Mesendoderm (in vitro differentiated cells): ENCODE data around the gene GLCE.

ENCODE experiments used
- DNase-seq: peaks from one replicate; pipeline ENCODE4 v3.0.0; 2013
- H2AK5ac ChIP-seq: 2 replicates; pipeline ENCODE4 v1.6.1; 2013; ENCODE audit warnings: low read length, inconsistent platforms
- H2BK120ac ChIP-seq: 2 replicates; pipeline ENCODE4 v1.6.1; 2013; ENCODE audit warnings: low read depth, mild to moderate bottlenecking, low read length, moderate library complexity, mixed read lengths
- H2BK15ac ChIP-seq: replicated peaks from 2 replicates; pipeline ENCODE4 v1.6.1; 2013; ENCODE audit warnings: low read depth, mild to moderate bottlenecking, moderate library complexity
- H2BK5ac ChIP-seq: 2 replicates; pipeline ENCODE4 v1.6.1; 2013; ENCODE audit warnings: low read length, inconsistent platforms
- H3K18ac ChIP-seq: 2 replicates; pipeline ENCODE4 v1.6.1; 2013; ENCODE audit warnings: mild to moderate bottlenecking, low read length, mixed read lengths
- H3K23ac ChIP-seq: one replicate; pipeline ENCODE4 v1.6.1; 2013; ENCODE audit warnings: low read length
- H3K27ac ChIP-seq: 2 replicates; pipeline ENCODE4 v1.5.1; 2013; ENCODE audit warnings: low read depth, mild to moderate bottlenecking, inconsistent platforms, low read length, moderate library complexity
- H3K27me3 ChIP-seq: 2 replicates; pipeline ENCODE4 v1.6.1; 2013; ENCODE audit warnings: low read length, control low read depth, mild to moderate bottlenecking, inconsistent platforms; ENCODE audit not compliant: insufficient read depth, poor library complexity
- H3K36me3 ChIP-seq: 2 replicates; pipeline ENCODE4 v1.6.1; 2013; ENCODE audit warnings: low read length, inconsistent platforms; ENCODE audit not compliant: control insufficient read depth, insufficient read depth
- H3K4ac ChIP-seq: one replicate; pipeline ENCODE4 v1.6.1; 2013; ENCODE audit warnings: low read depth, mild to moderate bottlenecking, low read length, moderate library complexity
- H3K4me1 ChIP-seq: 2 replicates; pipeline ENCODE4 v1.6.1; 2013; ENCODE audit warnings: low read depth, low read length, inconsistent platforms; ENCODE audit not compliant: control insufficient read depth
- H3K4me2 ChIP-seq: 2 replicates; pipeline ENCODE4 v1.6.1; 2013; ENCODE audit warnings: low read length
- H3K4me3 ChIP-seq: 2 replicates; pipeline ENCODE4 v1.5.1; 2013; ENCODE audit warnings: mild to moderate bottlenecking, low read length
- H3K56ac ChIP-seq: one replicate; pipeline ENCODE4 v1.6.1; 2013; ENCODE audit warnings: low read length
- H3K79me1 ChIP-seq: 2 replicates; pipeline ENCODE4 v1.6.1; 2013; ENCODE audit warnings: low read length, inconsistent platforms
- H3K79me2 ChIP-seq: 2 replicates; pipeline ENCODE4 v1.6.1; 2013; ENCODE audit warnings: mild to moderate bottlenecking, low read length; ENCODE audit not compliant: control insufficient read depth, insufficient read depth
- H3K9ac ChIP-seq: 2 replicates; pipeline ENCODE4 v1.6.1; 2013; ENCODE audit warnings: low read length, inconsistent platforms
- H4K5ac ChIP-seq: one replicate; pipeline ENCODE4 v1.6.1; 2013; ENCODE audit warnings: low read length
- H4K8ac ChIP-seq: one replicate; pipeline ENCODE4 v1.6.1; 2013; ENCODE audit warnings: low read depth, mild to moderate bottlenecking, control low read depth, low read length, moderate library complexity
- WGBS: extraction: QIAGEN DNeasy Blood & Tissue Kit; methylation state at CpG from one replicate; pipeline ENCODE4 v1.1.7; 2013; ENCODE audit warnings: low lambda C conversion rate, missing lambda C conversion rate; ENCODE audit not compliant: insufficient coverage; ENCODE audit errors: extremely low coverage; 5-methylcytosine and 5-hydroxymethylcytosine counted together

The GLCE gene

GRCh38 chr15:69296606-69297005 lies 136.2 kb downstream of the GLCE start:
- H3K36me3 ChIP-seq, result no peaks in the 10 kb centered on the region
- H2BK15ac ChIP-seq, result no peak overlapping the region
- H4K8ac ChIP-seq, result no peak overlapping the region
- no peak overlapping the region for H3K27ac ChIP-seq
- no peak for DNase-seq
- H3K9ac ChIP-seq, result no peak overlapping the region
- H2BK5ac ChIP-seq, result no peak overlapping the region
- no peaks in the 10 kb centered on the region for H3K4me1 ChIP-seq
- H3K4me3 ChIP-seq, result no peak overlapping the region
- H3K4me2 ChIP-seq, result no peak overlapping the region
- no CpG with 5 or more reads among the region's 6 CpGs for WGBS
- H3K79me2 ChIP-seq, result no peaks in the 10 kb centered on the region
- no peak overlapping the region for H2BK120ac ChIP-seq
- H3K56ac ChIP-seq, result no peak overlapping the region
- no peaks in the 10 kb centered on the region for H3K79me1 ChIP-seq
- no peak overlapping the region for H2AK5ac ChIP-seq
- peaks cover 13% of the 10 kb centered on the region for H3K27me3 ChIP-seq
- H4K5ac ChIP-seq, result no peak overlapping the region
- H3K18ac ChIP-seq, result no peak overlapping the region
- H3K4ac ChIP-seq, result no peak overlapping the region
- H3K23ac ChIP-seq, result no peak overlapping the region

- no peak overlapping the region for H3K18ac ChIP-seq
- no peaks in the 10 kb centered on the region for H3K79me1 ChIP-seq
- H3K79me2 ChIP-seq, result no peaks in the 10 kb centered on the region
- H2BK5ac ChIP-seq, result no peak overlapping the region
- no peak overlapping the region for H4K8ac ChIP-seq
- H3K4me2 ChIP-seq, result no peak overlapping the region
- H3K4me3 ChIP-seq, result no peak overlapping the region
- no peak overlapping the region for H2BK15ac ChIP-seq
- no peak overlapping the region for H3K27ac ChIP-seq
- H2BK120ac ChIP-seq, result no peak overlapping the region
- WGBS, result no CpG with 5 or more reads among the region's 10 CpGs
- no peak overlapping the region for H2AK5ac ChIP-seq
- DNase-seq, result no peak
- H3K36me3 ChIP-seq, result no peaks in the 10 kb centered on the region
- H3K56ac ChIP-seq, result no peak overlapping the region
- H3K23ac ChIP-seq, result no peak overlapping the region
- no peak overlapping the region for H4K5ac ChIP-seq
- H3K9ac ChIP-seq, result no peak overlapping the region
- no peaks in the 10 kb centered on the region for H3K4me1 ChIP-seq
- peaks cover 13% of the 10 kb centered on the region for H3K27me3 ChIP-seq
- no peak overlapping the region for H3K4ac ChIP-seq
These were observed 137.4 kb downstream of the GLCE start for GRCh38 chr15:69297642-69298353.

- H3K23ac ChIP-seq, result no peak overlapping the region
- WGBS, result no CpG with 5 or more reads among the region's 15 CpGs
- H3K4me1 ChIP-seq, result no peaks in the 10 kb centered on the region
- H3K36me3 ChIP-seq, result no peaks in the 10 kb centered on the region
- H2BK120ac ChIP-seq, result no peak overlapping the region
- H3K4ac ChIP-seq, result no peak overlapping the region
- H2AK5ac ChIP-seq, result no peak overlapping the region
- no peak overlapping the region for H2BK15ac ChIP-seq
- H3K4me3 ChIP-seq, result no peak overlapping the region
- no peak overlapping the region for H3K18ac ChIP-seq
- peak overlapping the region; percentile 47 for H3K56ac ChIP-seq
- H2BK5ac ChIP-seq, result no peak overlapping the region
- no peak overlapping the region for H4K5ac ChIP-seq
- H3K79me2 ChIP-seq, result no peaks in the 10 kb centered on the region
- peak overlapping the region; percentile 45 for H3K4me2 ChIP-seq
- no peak for DNase-seq
- H3K79me1 ChIP-seq, result no peaks in the 10 kb centered on the region
- peak overlapping the region; percentile 20 for H3K9ac ChIP-seq
- no peak overlapping the region for H4K8ac ChIP-seq
- peaks cover 13% of the 10 kb centered on the region for H3K27me3 ChIP-seq
- H3K27ac ChIP-seq, result no peak overlapping the region
These were observed 137.9 kb downstream of the GLCE start for GRCh38 chr15:69298354-69298696.

DNA sequence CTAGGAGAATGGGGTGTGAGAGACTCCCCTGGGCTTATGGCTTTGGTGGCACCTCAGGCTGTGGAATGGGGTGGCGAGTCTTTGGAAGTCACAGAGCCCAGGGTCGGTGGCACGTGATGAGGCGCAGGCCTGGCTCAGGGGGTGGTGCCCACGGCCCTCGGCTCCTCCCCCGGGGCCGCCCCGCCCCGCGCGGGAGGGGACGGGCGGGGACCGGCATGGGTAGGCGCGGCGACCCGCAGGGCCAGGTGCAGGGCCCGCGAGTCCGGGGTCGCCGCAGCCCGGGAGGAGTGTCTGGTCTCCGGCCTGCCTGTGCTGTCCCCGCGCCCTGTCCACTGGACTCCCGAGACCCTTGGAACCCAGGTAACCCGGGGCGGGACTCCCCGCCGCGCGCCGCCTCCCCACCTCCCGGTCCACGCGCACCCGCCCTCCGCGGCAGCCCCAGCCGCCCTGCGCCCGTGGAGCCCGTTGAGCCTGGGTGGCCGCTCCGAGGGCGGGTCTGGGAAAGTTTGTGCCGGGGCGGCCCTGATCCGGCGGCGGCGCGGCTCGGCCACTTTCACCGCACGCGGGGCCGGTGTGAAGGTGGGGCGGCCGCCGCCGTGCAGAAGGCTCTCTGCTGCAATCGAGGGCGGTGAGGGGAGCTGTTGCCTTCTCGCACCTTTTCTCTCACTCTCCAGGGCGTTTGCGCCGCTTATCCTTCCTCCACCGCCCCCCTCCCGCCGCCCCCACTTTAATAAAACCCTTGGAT lies 138.4 kb downstream of the GLCE start, which contains the start of gene PAQR5:
Gene PAQR5, plus strand, starts transcription at position 216 of the 745 bp plus-strand sequence. CDS start 61,169 bp downstream, outside the sequence.
- no peak for DNase-seq
- Histone ChIP-seq H2AK5ac (no peak within 1 kb of the TSS), H3K27ac (no peak within 1 kb of the TSS), H3K79me1 (no peaks in the 10 kb centered on the region), H3K4me1 (no peaks in the 10 kb centered on the region), H3K4me2 (peak within 1 kb of the TSS; percentile 62), H2BK5ac (no peak within 1 kb of the TSS), H3K4me3 (peak within 1 kb of the TSS; percentile 16), H3K23ac (peak within 1 kb of the TSS; percentile 89), H3K27me3 (peaks cover 13% of the 10 kb centered on the region), H3K18ac (no peak within 1 kb of the TSS), H3K79me2 (no peaks in the 10 kb centered on the region), H4K8ac (no peak within 1 kb of the TSS), H4K5ac (no peak within 1 kb of the TSS), H2BK15ac (no peak within 1 kb of the TSS), H3K56ac (peak within 1 kb of the TSS; percentile 73), H2BK120ac (no peak within 1 kb of the TSS), H3K9ac (peak within 1 kb of the TSS; percentile 58), H3K4ac (no peak within 1 kb of the TSS), H3K36me3 (no peaks in the 10 kb centered on the region)
- no CpG with 5 or more reads among the region's 74 CpGs for WGBS

GRCh38 chr15:69299451-69299886 lies 139.0 kb downstream of the GLCE start:
- no CpG with 5 or more reads among the region's 16 CpGs for WGBS
- H3K4me1 ChIP-seq, result no peaks in the 10 kb centered on the region
- no peak overlapping the region for H3K23ac ChIP-seq
- DNase-seq, result no peak
- no peak overlapping the region for H3K18ac ChIP-seq
- H2BK15ac ChIP-seq, result no peak overlapping the region
- H3K56ac ChIP-seq, result peak overlapping the region; percentile 25
- H3K4me3 ChIP-seq, result no peak overlapping the region
- H3K4me2 ChIP-seq, result peak overlapping the region; percentile 38
- H4K8ac ChIP-seq, result no peak overlapping the region
- H2AK5ac ChIP-seq, result no peak overlapping the region
- H2BK5ac ChIP-seq, result no peak overlapping the region
- peaks cover 13% of the 10 kb centered on the region for H3K27me3 ChIP-seq
- H3K27ac ChIP-seq, result no peak overlapping the region
- H4K5ac ChIP-seq, result no peak overlapping the region
- H3K4ac ChIP-seq, result no peak overlapping the region
- H3K36me3 ChIP-seq, result no peaks in the 10 kb centered on the region
- no peaks in the 10 kb centered on the region for H3K79me2 ChIP-seq
- H3K79me1 ChIP-seq, result no peaks in the 10 kb centered on the region
- H3K9ac ChIP-seq, result no peak overlapping the region
- H2BK120ac ChIP-seq, result no peak overlapping the region
